Measurements from ENCODE around the gene C1orf226.

The C1orf226 gene

DNA sequence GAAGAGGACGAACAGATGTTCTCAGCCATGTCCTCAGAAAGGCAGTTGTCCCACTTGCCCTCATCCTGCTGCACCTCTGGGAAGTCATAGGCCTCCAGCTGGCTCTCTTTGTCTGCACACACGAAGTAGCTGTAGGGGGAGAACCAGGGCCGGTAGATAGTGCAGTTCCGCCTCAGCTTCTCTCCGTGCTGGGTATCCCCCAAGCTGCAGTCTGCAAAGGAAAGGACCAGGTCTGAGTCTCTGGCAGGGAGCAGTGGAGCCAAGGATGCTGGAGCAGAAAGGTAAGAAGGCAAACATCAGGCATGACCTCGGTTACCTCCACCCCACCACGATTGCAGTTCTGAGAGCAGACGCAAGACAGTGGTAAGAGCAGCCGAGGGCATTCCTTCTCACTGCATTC lies 7.1 kb upstream of the C1orf226 start:
- Histone ChIP-seq H3K9me3 (replicated peaks; ENCODE audit: low read length) (no peaks in the 10 kb centered on the region), H3K4me1 (ENCODE audit: control insufficient read depth, insufficient read depth, low read length) (peaks cover 17% of the 10 kb centered on the region), H3K36me3 (ENCODE audit: insufficient read depth, low read length) (no peaks in the 10 kb centered on the region)

GRCh38 chr1:162375463-162375862 lies 6.1 kb upstream of the C1orf226 start:
- Histone ChIP-seq H3K4me3 (ENCODE audit: low read length) (no peak overlapping the region), H3K27me3 (ENCODE audit: control insufficient read depth, insufficient read depth, low read length) (no peaks in the 10 kb centered on the region), H3K4me2 (ENCODE audit: low read length) (no peak overlapping the region), H3K9ac (ENCODE audit: low read depth, low read length) (no peak overlapping the region), H3K4me1 (ENCODE audit: control insufficient read depth, insufficient read depth, low read length) (peaks cover 17% of the 10 kb centered on the region), H3K36me3 (ENCODE audit: insufficient read depth, low read length) (no peaks in the 10 kb centered on the region), H3K9me3 (replicated peaks; ENCODE audit: low read length) (no peaks in the 10 kb centered on the region)

More for the DNA sequence above, 7.1 kb upstream of the C1orf226 start:
- Histone ChIP-seq H3K4me2 (ENCODE audit: low read length) (no peak overlapping the region), H3K4me3 (ENCODE audit: low read length) (no peak overlapping the region), H3K9ac (ENCODE audit: low read depth, low read length) (no peak overlapping the region), H3K27me3 (ENCODE audit: control insufficient read depth, insufficient read depth, low read length) (no peaks in the 10 kb centered on the region)

DNA sequence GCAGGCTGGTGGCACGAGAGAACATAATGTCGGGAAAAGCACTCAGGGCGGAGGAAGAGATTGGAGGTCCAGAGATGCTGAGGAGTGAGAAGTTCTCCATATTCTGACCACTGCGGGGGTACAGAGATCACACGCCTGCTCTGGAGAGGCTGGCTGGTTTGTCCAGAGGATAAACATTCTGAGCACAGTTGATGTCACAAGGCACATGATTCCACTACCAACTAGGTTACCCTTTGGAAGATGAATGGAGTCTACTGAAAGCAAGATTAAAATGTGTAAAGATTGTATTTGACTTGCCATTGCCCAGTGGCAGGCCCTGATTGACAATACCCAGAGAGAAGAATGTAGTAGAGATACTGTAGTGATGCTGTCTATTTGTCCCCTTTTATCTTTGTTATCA lies 4.8 kb upstream of the C1orf226 start, which contains the start of gene SPATA46:
SPATA46 (minus strand) TSS at position 164 of the 400 bp plus-strand sequence; CDS start at position 100, 64 bp downstream.
- H3K4me2 ChIP-seq (ENCODE audit: low read length): no peak within 1 kb of the TSS
- H3K4me1 ChIP-seq (ENCODE audit: control insufficient read depth, insufficient read depth, low read length): peaks cover 21% of the 10 kb centered on the region
- no peak within 1 kb of the TSS for H3K9ac ChIP-seq (ENCODE audit: low read depth, low read length)
- no peaks in the 10 kb centered on the region for H3K27me3 ChIP-seq (ENCODE audit: control insufficient read depth, insufficient read depth, low read length)
- no peak within 1 kb of the TSS for H3K4me3 ChIP-seq (ENCODE audit: low read length)
- H3K9me3 ChIP-seq (replicated peaks; ENCODE audit: low read length): no peaks in the 10 kb centered on the region
- H3K36me3 ChIP-seq (ENCODE audit: insufficient read depth, low read length): no peaks in the 10 kb centered on the region

- H3K9ac ChIP-seq (ENCODE audit: low read depth, low read length): no peak overlapping the region
- H3K27me3 ChIP-seq (ENCODE audit: control insufficient read depth, insufficient read depth, low read length): no peaks in the 10 kb centered on the region
- H3K4me1 ChIP-seq (ENCODE audit: control insufficient read depth, insufficient read depth, low read length): peaks cover 8% of the 10 kb centered on the region
- H3K4me3 ChIP-seq (ENCODE audit: low read length): no peak overlapping the region
- H3K4me2 ChIP-seq (ENCODE audit: low read length): no peak overlapping the region
- no peaks in the 10 kb centered on the region for H3K36me3 ChIP-seq (ENCODE audit: insufficient read depth, low read length)
- no peaks in the 10 kb centered on the region for H3K9me3 ChIP-seq (replicated peaks; ENCODE audit: low read length)
These were observed 1.3 kb upstream of the C1orf226 start for GRCh38 chr1:162380061-162380846.

DNA sequence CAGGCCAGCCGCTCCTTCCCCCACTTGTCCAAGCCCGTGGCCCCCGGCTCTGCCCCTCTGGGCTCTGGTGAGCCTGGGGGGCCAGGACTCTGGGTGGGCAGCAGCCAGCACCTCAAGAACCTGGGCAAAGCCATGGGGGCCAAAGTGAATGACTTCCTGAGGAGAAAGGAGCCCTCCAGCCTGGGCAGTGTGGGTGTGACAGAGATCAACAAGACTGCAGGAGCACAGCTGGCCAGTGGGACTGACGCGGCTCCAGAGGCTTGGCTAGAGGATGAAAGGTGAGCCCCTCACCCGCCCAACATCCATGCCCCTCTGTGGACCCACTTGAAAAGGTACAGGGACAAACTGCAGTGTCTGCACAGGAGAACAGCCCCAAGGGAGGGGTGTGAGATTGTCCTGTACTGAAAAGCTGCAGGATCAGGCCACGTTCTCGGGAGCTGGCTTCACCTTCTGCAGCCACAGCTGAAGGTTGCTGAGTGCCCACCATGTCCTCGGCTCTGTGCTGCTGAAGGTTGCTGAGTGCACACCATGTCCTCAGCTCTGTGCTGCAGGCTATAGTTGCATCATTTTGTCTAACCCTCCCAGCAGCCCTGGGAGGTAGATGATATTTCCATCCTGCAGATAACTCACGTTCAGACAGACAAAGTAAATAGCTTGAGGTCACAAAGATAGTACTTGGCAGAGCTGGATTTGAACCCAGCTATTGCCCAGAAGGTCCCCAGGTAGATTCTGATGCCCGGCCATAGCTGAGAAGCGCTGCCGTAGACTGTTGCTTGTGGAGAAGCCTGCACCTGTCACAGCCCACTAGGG lies 618 bp downstream of the C1orf226 start:
- Histone ChIP-seq H3K9me3 (replicated peaks; ENCODE audit: low read length) (no peaks in the 10 kb centered on the region), H3K4me2 (ENCODE audit: low read length) (no peak overlapping the region), H3K4me1 (ENCODE audit: control insufficient read depth, insufficient read depth, low read length) (peaks cover 8% of the 10 kb centered on the region), H3K4me3 (ENCODE audit: low read length) (no peak overlapping the region), H3K27me3 (ENCODE audit: control insufficient read depth, insufficient read depth, low read length) (no peaks in the 10 kb centered on the region), H3K36me3 (ENCODE audit: insufficient read depth, low read length) (no peaks in the 10 kb centered on the region), H3K9ac (ENCODE audit: low read depth, low read length) (no peak overlapping the region)

DNA sequence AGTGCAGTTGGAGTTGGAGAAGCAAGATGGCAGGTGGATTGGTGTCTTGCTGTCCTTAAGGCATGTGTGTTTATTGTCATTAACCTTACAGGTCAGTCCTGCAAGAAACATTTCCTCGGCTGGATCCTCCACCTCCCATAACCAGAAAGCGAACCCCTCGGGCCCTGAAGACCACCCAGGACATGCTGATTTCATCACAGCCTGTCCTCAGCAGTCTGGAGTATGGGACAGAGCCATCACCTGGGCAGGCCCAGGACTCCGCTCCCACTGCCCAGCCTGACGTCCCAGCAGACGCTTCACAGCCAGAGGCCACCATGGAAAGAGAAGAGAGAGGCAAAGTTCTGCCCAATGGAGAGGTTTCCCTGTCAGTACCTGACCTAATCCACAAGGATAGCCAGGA lies 1.6 kb downstream of the C1orf226 start:
- no peaks in the 10 kb centered on the region for H3K9me3 ChIP-seq (replicated peaks; ENCODE audit: low read length)
- H3K36me3 ChIP-seq (ENCODE audit: insufficient read depth, low read length): no peaks in the 10 kb centered on the region
- peaks cover 8% of the 10 kb centered on the region for H3K4me1 ChIP-seq (ENCODE audit: control insufficient read depth, insufficient read depth, low read length)
- no peak overlapping the region for H3K4me2 ChIP-seq (ENCODE audit: low read length)
- H3K27me3 ChIP-seq (ENCODE audit: control insufficient read depth, insufficient read depth, low read length): no peaks in the 10 kb centered on the region
- no peak overlapping the region for H3K9ac ChIP-seq (ENCODE audit: low read depth, low read length)
- no peak overlapping the region for H3K4me3 ChIP-seq (ENCODE audit: low read length)

- Histone ChIP-seq H3K4me2 (ENCODE audit: low read length) (no peak overlapping the region), H3K9ac (ENCODE audit: low read depth, low read length) (no peak overlapping the region), H3K36me3 (ENCODE audit: insufficient read depth, low read length) (no peaks in the 10 kb centered on the region), H3K9me3 (replicated peaks; ENCODE audit: low read length) (no peaks in the 10 kb centered on the region), H3K27me3 (ENCODE audit: control insufficient read depth, insufficient read depth, low read length) (no peaks in the 10 kb centered on the region), H3K4me1 (ENCODE audit: control insufficient read depth, insufficient read depth, low read length) (peaks cover 12% of the 10 kb centered on the region), H3K4me3 (ENCODE audit: low read length) (no peak overlapping the region)
These were observed 2.0 kb downstream of the C1orf226 start for GRCh38 chr1:162383516-162383915.

DNA sequence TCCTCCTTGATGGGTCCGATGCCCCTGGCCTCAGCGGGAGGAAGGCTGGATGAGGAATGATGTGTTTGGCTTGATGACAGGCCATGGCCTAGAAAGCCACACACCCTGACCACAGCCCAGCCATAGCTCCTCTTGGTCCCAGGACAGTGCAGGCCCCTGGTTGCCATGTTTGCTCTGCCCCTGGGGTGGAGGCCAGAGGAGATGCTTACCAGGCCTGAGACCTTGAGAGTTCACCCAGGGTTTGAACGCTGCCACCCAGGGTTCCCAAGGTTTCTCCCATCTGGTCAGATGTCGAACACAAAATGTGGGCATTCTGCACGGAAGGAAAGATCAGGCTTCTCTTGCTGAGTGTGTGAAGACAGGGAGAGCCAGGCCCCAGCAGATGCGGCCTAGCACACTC lies 2.6 kb downstream of the C1orf226 start:
- Histone ChIP-seq H3K9ac (ENCODE audit: low read depth, low read length) (no peak overlapping the region), H3K4me3 (ENCODE audit: low read length) (no peak overlapping the region), H3K4me1 (ENCODE audit: control insufficient read depth, insufficient read depth, low read length) (peaks cover 18% of the 10 kb centered on the region), H3K36me3 (ENCODE audit: insufficient read depth, low read length) (no peaks in the 10 kb centered on the region), H3K9me3 (replicated peaks; ENCODE audit: low read length) (no peaks in the 10 kb centered on the region), H3K27me3 (ENCODE audit: control insufficient read depth, insufficient read depth, low read length) (no peaks in the 10 kb centered on the region), H3K4me2 (ENCODE audit: low read length) (no peak overlapping the region)

- Histone ChIP-seq H3K36me3 (ENCODE audit: insufficient read depth, low read length) (no peaks in the 10 kb centered on the region), H3K4me2 (ENCODE audit: low read length) (no peak overlapping the region), H3K9ac (ENCODE audit: low read depth, low read length) (no peak overlapping the region), H3K4me3 (ENCODE audit: low read length) (no peak overlapping the region), H3K27me3 (ENCODE audit: control insufficient read depth, insufficient read depth, low read length) (no peaks in the 10 kb centered on the region), H3K9me3 (replicated peaks; ENCODE audit: low read length) (no peaks in the 10 kb centered on the region), H3K4me1 (ENCODE audit: control insufficient read depth, insufficient read depth, low read length) (peaks cover 23% of the 10 kb centered on the region)
These were observed 3.2 kb downstream of the C1orf226 start for GRCh38 chr1:162384601-162385279.

DNA sequence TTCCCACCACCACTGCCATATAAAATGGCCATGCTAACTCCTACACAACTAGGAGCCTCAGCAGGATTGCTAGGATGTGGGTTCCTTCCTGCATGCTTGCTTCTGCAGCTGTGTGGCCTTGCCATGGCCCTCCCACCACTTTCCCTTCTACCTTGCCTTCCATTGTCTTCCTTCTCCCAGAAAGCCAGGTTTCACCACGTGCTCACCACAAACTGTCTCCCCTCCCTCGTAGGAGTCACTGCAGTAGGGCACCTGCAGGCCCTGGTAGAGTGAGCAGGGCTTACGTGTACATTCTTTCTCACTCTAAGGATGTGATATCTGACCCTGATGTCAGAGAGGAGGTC lies 3.7 kb downstream of the C1orf226 start:
- H3K4me2 ChIP-seq (ENCODE audit: low read length): no peak overlapping the region
- no peaks in the 10 kb centered on the region for H3K36me3 ChIP-seq (ENCODE audit: insufficient read depth, low read length)
- H3K9ac ChIP-seq (ENCODE audit: low read depth, low read length): no peak overlapping the region
- peaks cover 28% of the 10 kb centered on the region for H3K4me1 ChIP-seq (ENCODE audit: control insufficient read depth, insufficient read depth, low read length)
- H3K27me3 ChIP-seq (ENCODE audit: control insufficient read depth, insufficient read depth, low read length): no peaks in the 10 kb centered on the region
- H3K9me3 ChIP-seq (replicated peaks; ENCODE audit: low read length): no peaks in the 10 kb centered on the region
- H3K4me3 ChIP-seq (ENCODE audit: low read length): no peak overlapping the region

DNA sequence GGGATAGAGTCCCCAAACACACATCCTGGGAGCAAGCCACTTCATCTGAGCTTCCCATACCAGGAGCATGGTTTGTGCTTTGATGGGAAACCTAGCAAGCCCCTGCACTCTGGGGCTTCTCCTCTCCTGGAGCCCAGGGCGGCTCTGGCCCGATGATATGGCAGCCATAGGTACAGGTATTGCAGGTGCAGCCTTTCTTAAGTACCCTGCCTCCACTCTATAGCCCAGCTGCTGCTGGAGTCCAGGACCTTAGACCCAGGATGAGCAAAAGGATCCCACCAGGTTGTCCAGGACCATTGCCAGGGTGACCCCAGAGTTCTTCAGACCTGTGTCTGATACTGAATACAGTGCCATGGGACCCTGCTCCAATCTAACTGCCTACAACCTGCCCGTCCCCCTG lies 4.2 kb downstream of the C1orf226 start:
- Histone ChIP-seq H3K36me3 (ENCODE audit: insufficient read depth, low read length) (no peaks in the 10 kb centered on the region), H3K4me2 (ENCODE audit: low read length) (no peak overlapping the region), H3K9me3 (replicated peaks; ENCODE audit: low read length) (no peaks in the 10 kb centered on the region), H3K4me3 (ENCODE audit: low read length) (no peak overlapping the region), H3K9ac (ENCODE audit: low read depth, low read length) (no peak overlapping the region), H3K27me3 (ENCODE audit: control insufficient read depth, insufficient read depth, low read length) (no peaks in the 10 kb centered on the region), H3K4me1 (ENCODE audit: control insufficient read depth, insufficient read depth, low read length) (peaks cover 29% of the 10 kb centered on the region)

All from skeletal muscle satellite cell (primary cell).